H1 (cell line): ENCODE results near the gene ISG15. TPM values are rescaled to one million over a fixed set of nuclear protein-coding genes. Genes with fewer than 3 reads are reported as not detected.

Experiments used
- CTCF ChIA-PET: fragments of 300-600 bp; sonication (Branson Sonifier 250); formaldehyde crosslinking; loops from one replicate; lab custom pipeline; 2021; ENCODE audit not compliant: partially characterized antibody; lab: Charles Lee
- POLR2A ChIA-PET: fragments of 300-600 bp; sonication (Branson Sonifier 250); formaldehyde crosslinking; loops from one replicate; lab custom pipeline; 2021; ENCODE audit warnings: inconsistent platforms; ENCODE audit not compliant: partially characterized antibody; lab: Charles Lee
- DNase-seq, 2 experiments: peaks; one replicate each; pipeline versions ENCODE4 v3.0.0 to v3.0.0-alpha.2; 2010 to 2022; ENCODE audit warnings: low spot score in 2 of 2, low read depth in 1 of 2, mixed read lengths in 1 of 2
- FAIRE-seq: peaks from 2 replicates; lab custom pipeline; 2011; peaks lifted over from hg19 to GRCh38; lab: Jason Lieb, UNC
- H2AFZ ChIP-seq: 2 replicates; pipeline ENCODE4 v1.8.1; 2012; ENCODE audit warnings: low read length, inconsistent platforms
- H2AK5ac ChIP-seq: 2 replicates; pipeline ENCODE4 v1.6.1; 2013; ENCODE audit warnings: low read depth, low read length
- H2BK120ac ChIP-seq: replicated peaks from 2 replicates; pipeline ENCODE3; 2013; ENCODE audit warnings: low read depth, low read length, inconsistent platforms
- H2BK12ac ChIP-seq: 2 replicates; pipeline ENCODE4 v1.6.1; 2013; ENCODE audit warnings: low read depth, low read length
- H2BK15ac ChIP-seq: 2 replicates; pipeline ENCODE4 v1.6.1; 2013; ENCODE audit warnings: low read length
- H2BK20ac ChIP-seq: 2 replicates; pipeline ENCODE4 v1.6.1; 2013; ENCODE audit warnings: low read length
- H2BK5ac ChIP-seq: 2 replicates; pipeline ENCODE4 v1.6.1; 2013; ENCODE audit warnings: low read depth, low read length
- H3K14ac ChIP-seq: 2 replicates; pipeline ENCODE4 v1.6.1; 2013; ENCODE audit warnings: inconsistent platforms; ENCODE audit not compliant: insufficient read length
- H3K18ac ChIP-seq: 2 replicates; pipeline ENCODE4 v1.6.1; 2013; ENCODE audit warnings: low read length; ENCODE audit errors: extremely low read depth
- H3K23ac ChIP-seq: 2 replicates; pipeline ENCODE4 v1.6.1; 2013; ENCODE audit warnings: inconsistent platforms; ENCODE audit not compliant: insufficient read length
- H3K23me2 ChIP-seq: 2 replicates; pipeline ENCODE4 v1.6.1; 2013; ENCODE audit warnings: low read depth, low read length
- H3K27ac ChIP-seq: 2 replicates; pipeline ENCODE4 v1.6.1; 2011; ENCODE audit warnings: low read depth, low read length, inconsistent platforms
- H3K27me3 ChIP-seq, 4 experiments: replicated peaks in 1 of 4; 1 replicate in 1 of 4; 2 replicates in 3 of 4; pipeline versions ENCODE4 v1.6.1 to v1.8.1; 2011 to 2013; ENCODE audit warnings: low read length in 3 of 4, mild to moderate bottlenecking in 3 of 4, inconsistent platforms in 2 of 4, mixed read lengths in 2 of 4, moderate library complexity in 1 of 4; ENCODE audit not compliant: control insufficient read depth in 3 of 4, insufficient read depth in 3 of 4; ENCODE audit errors: extremely low read depth in 1 of 4
- H3K36me3 ChIP-seq, 4 experiments: 2 replicates each; pipeline versions ENCODE4 v1.6.1 to v1.8.1; 2011 to 2013; ENCODE audit warnings: mild to moderate bottlenecking in 4 of 4, low read length in 3 of 4, moderate library complexity in 2 of 4, control low read depth in 1 of 4, inconsistent platforms in 1 of 4; ENCODE audit not compliant: insufficient read depth in 4 of 4, control insufficient read depth in 2 of 4
- H3K4ac ChIP-seq: replicated peaks from 2 replicates; pipeline ENCODE3; 2013; ENCODE audit warnings: low read length, low read depth, mixed read lengths, inconsistent platforms; ENCODE audit not compliant: insufficient read length
- H3K4me1 ChIP-seq, 4 experiments: replicated peaks in 1 of 4; 1 replicate in 1 of 4; 2 replicates in 3 of 4; pipeline versions ENCODE4 v1.6.1 to v1.8.1; 2011 to 2013; ENCODE audit warnings: low read length in 3 of 4, inconsistent platforms in 2 of 4, mixed read lengths in 1 of 4; ENCODE audit not compliant: insufficient read depth in 4 of 4, control insufficient read depth in 3 of 4
- H3K4me2 ChIP-seq, 2 experiments: 2 replicates each; pipeline versions ENCODE4 v1.6.1 to v1.8.1; 2011 to 2013; ENCODE audit warnings: low read depth in 2 of 2, low read length in 2 of 2, control low read depth in 1 of 2, inconsistent platforms in 1 of 2, mild to moderate bottlenecking in 1 of 2; ENCODE audit not compliant: insufficient read depth in 1 of 2
- H3K4me3 ChIP-seq, 4 experiments: fragments of 200-600, 300-600 bp in 1 of 4; sonication (generic), shearing (Covaris generic), sonication (Bioruptor Twin) in 1 of 4; 2 replicates each; pipeline versions ENCODE4 v1.5.1 to v1.8.1; 2011 to 2016; ENCODE audit warnings: low read length in 4 of 4, low read depth in 3 of 4, control low read depth in 2 of 4, inconsistent platforms in 2 of 4, mild to moderate bottlenecking in 2 of 4, mixed read lengths in 1 of 4, moderate library complexity in 1 of 4; ENCODE audit not compliant: insufficient read depth in 2 of 4; ENCODE audit errors: extremely low read depth in 1 of 4
- H3K56ac ChIP-seq: replicated peaks from 2 replicates; pipeline ENCODE3; 2013; ENCODE audit warnings: low read depth, mild to moderate bottlenecking, mixed read lengths, low read length, inconsistent platforms; ENCODE audit not compliant: insufficient read length
- H3K79me1 ChIP-seq: 2 replicates; pipeline ENCODE4 v1.6.1; 2013; ENCODE audit warnings: low read depth, low read length, control low read depth
- H3K79me2 ChIP-seq, 2 experiments: 2 replicates each; pipeline versions ENCODE4 v1.6.1 to v1.8.1; 2012 to 2013; ENCODE audit warnings: low read length in 2 of 2, mild to moderate bottlenecking in 2 of 2, inconsistent platforms in 1 of 2; ENCODE audit not compliant: insufficient read depth in 2 of 2, control insufficient read depth in 1 of 2
- H3K9ac ChIP-seq, 4 experiments: replicated peaks in 1 of 4; 1 replicate in 1 of 4; 2 replicates in 3 of 4; pipeline versions ENCODE4 v1.6.1 to v1.8.1; 2011 to 2013; ENCODE audit warnings: low read depth in 3 of 4, low read length in 3 of 4, control low read depth in 2 of 4, mild to moderate bottlenecking in 2 of 4, moderate library complexity in 2 of 4, inconsistent platforms in 1 of 4; ENCODE audit errors: extremely low read depth in 1 of 4
- H3K9me3 ChIP-seq, 2 experiments: 2 replicates each; pipeline versions ENCODE4 v1.6.1 to v1.8.1; 2012 to 2013; ENCODE audit warnings: mild to moderate bottlenecking in 2 of 2, moderate library complexity in 2 of 2, control low read depth in 1 of 2, inconsistent platforms in 1 of 2, low read depth in 1 of 2, low read length in 1 of 2, mixed read lengths in 1 of 2; ENCODE audit not compliant: insufficient read depth in 2 of 2
- H4K20me1 ChIP-seq, 2 experiments: replicated peaks in 1 of 2; 2 replicates each; pipeline versions ENCODE3 to v1.8.1; 2011 to 2013; ENCODE audit warnings: inconsistent platforms in 2 of 2, low read length in 2 of 2, mild to moderate bottlenecking in 1 of 2; ENCODE audit not compliant: insufficient read depth in 2 of 2, control insufficient read depth in 1 of 2
- H4K5ac ChIP-seq: 2 replicates; pipeline ENCODE4 v1.6.1; 2013; ENCODE audit warnings: low read length, low read depth, mixed read lengths, inconsistent platforms; ENCODE audit not compliant: insufficient read length
- H4K8ac ChIP-seq: 2 replicates; pipeline ENCODE4 v1.8.0; 2013; ENCODE audit warnings: mild to moderate bottlenecking, moderate library complexity, low read length, inconsistent platforms; ENCODE audit not compliant: insufficient read depth; ENCODE audit errors: extremely low read depth
- H4K91ac ChIP-seq: replicated peaks from 2 replicates; pipeline ENCODE3; 2013; ENCODE audit warnings: low read length, mixed read lengths, inconsistent platforms; ENCODE audit not compliant: insufficient read length
- RFX5 ChIP-seq: IDR thresholded peaks from 2 replicates; pipeline ENCODE4 v1.6.1; 2011; ENCODE audit warnings: low read depth, low read length, improper control_type of control experiment, borderline replicate concordance
- WGBS, 2 experiments: shearing (Covaris generic) in 1 of 2; methylation state at CpG; one replicate each; pipeline versions ENCODE4 v1.1.6 to v1.1.7; 2013 to 2015; ENCODE audit warnings: low lambda C conversion rate in 2 of 2, mixed read lengths in 2 of 2, inconsistent platforms in 1 of 2, low coverage in 1 of 2, missing lambda C conversion rate in 1 of 2; ENCODE audit not compliant: insufficient replicate concordance in 2 of 2, insufficient coverage in 1 of 2, insufficient read length in 1 of 2; ENCODE audit errors: extremely low coverage in 1 of 2, missing lambda C conversion rate in 1 of 2; 5-methylcytosine and 5-hydroxymethylcytosine counted together
- polyA plus RNA-seq, 7 experiments: library from polyadenylated mRNA; depleted of rRNA in 3 of 7; stranded (reverse) in 5 of 7; unstranded in 2 of 7; fragments of >200 nt in 5 of 7; fragments of 200-250 nt in 2 of 7; gene quantifications; 1 replicate in 5 of 7; 2 replicates in 1 of 7; 4 replicates in 1 of 7; pipeline versions ENCODE4 v1.2.1 to v1.2.3, GENCODE V29; 2011 to 2013; ENCODE audit warnings: missing spikeins in 2 of 7, mixed read lengths in 2 of 7
- total RNA-seq: library from RNA; stranded (reverse); fragmentation: NEBNext Ultra II Directional; extraction: Animal tissue kit (Norgen Biotek cat#: 25700); gene quantifications from 2 replicates; pipeline ENCODE4 v1.2.1, GENCODE V29; 2021

Gene ISG15
- total and polyA plus RNA-seq, 2 of the 8 experiments (the other 6 are each of a cell fraction or from before 2014, with no cell fraction given): 29.3 to 121 TPM

- FAIRE-seq (peak; percentile 32), DNase-seq (no peak)
- no peak overlapping the region for H3K27ac ChIP-seq
- 90% methylated on average over 23 of the region's 29 CpGs; no CpG with 5 or more reads in 1 of the 2 experiments for WGBS, 2 experiments
- no peaks in the 10 kb centered on the region; the same call in 1 of the 2 replicates for H3K23me2 ChIP-seq
- H4K20me1 ChIP-seq: peaks cover 0 to 22% of the 10 kb centered on the region in 2 experiments
- no peak overlapping the region for H3K14ac ChIP-seq
- no peak overlapping the region for H2BK120ac ChIP-seq
- H2BK5ac ChIP-seq: no peak overlapping the region
- no peak overlapping the region for H3K4ac ChIP-seq
- peaks cover 5% of the 10 kb centered on the region; the same call in 1 of the 2 replicates for H3K79me1 ChIP-seq
- H4K8ac ChIP-seq: no peak overlapping the region
- H2AK5ac ChIP-seq: no peak overlapping the region
- ChIA-PET POLR2A (interaction anchor here (1.1 to 2.0 kb wide), 2 partner anchors 13 to 27 kb away, joined by 3 to 5 read pairs; no protein-coding TSS in a partner anchor), CTCF (interaction anchor here (0.7 to 1.7 kb wide), 2 partner anchors 11 to 198 kb away, joined by 3 to 5 read pairs; no protein-coding TSS in a partner anchor)
- H2BK15ac ChIP-seq: peak overlapping the region; percentile 9; the same call in 1 of the 2 replicates
- no peak overlapping the region for H2BK12ac ChIP-seq
- no peak overlapping the region for H3K4me2 ChIP-seq
- no peak overlapping the region for H3K4me3 ChIP-seq
- no peaks in the 10 kb centered on the region for H3K9me3 ChIP-seq
- no peak overlapping the region for H3K56ac ChIP-seq
- no peak overlapping the region for H4K5ac ChIP-seq
- no peak overlapping the region for H2BK20ac ChIP-seq
- no peak overlapping the region for H3K23ac ChIP-seq
- peaks cover 6 to 67% (median 33%) of the 10 kb centered on the region in 4 experiments for H3K36me3 ChIP-seq
- H4K91ac ChIP-seq: no peak overlapping the region
- H2AFZ ChIP-seq: no peak overlapping the region
- H3K27me3 ChIP-seq: 0 out of 7 replicates have a peak, but pooled peaks cover 0 to 2% (median 0%) of the 10 kb centered on the region in 4 experiments
- no peak overlapping the region for H3K9ac ChIP-seq
- no peaks in the 10 kb centered on the region for H3K79me2 ChIP-seq
- H3K18ac ChIP-seq: no peak overlapping the region
- no peak for TF ChIP-seq RFX5
- no peaks in the 10 kb centered on the region for H3K4me1 ChIP-seq
Measured at GRCh38 chr1:1052003-1052840, 38.9 kb downstream of the ISG15 start.
